Jurkat, Clone E6-1 (cell line): ENCODE results near the gene BBS4. TPM values are rescaled to one million over a fixed set of nuclear protein-coding genes. Genes with fewer than 3 reads are reported as not detected.
"Not testable (repeated sequence)": the region's sequence is repeated elsewhere in the genome, so short reads cannot be mapped to it uniquely, and the experiment has no call there.

Experiments used
- DNase-seq: peaks from one replicate; pipeline ENCODE4 v3.0.0-alpha.2; 2011; ENCODE audit warnings: low read depth, low spot score
- H3K4me3 ChIP-seq: 2 replicates; pipeline ENCODE4 v1.5.1; 2011; ENCODE audit warnings: mild to moderate bottlenecking, low read length, control low read depth, moderate library complexity
- polyA plus RNA-seq: library from polyadenylated mRNA; unstranded; fragments of >200 nt; gene quantifications from one replicate; pipeline ENCODE4 v1.2.1, GENCODE V29; 2012; ENCODE audit warnings: missing spikeins; ENCODE audit not compliant: insufficient read length, insufficient read depth

The BBS4 gene
- polyA plus RNA-seq = 31.3 TPM

DNA sequence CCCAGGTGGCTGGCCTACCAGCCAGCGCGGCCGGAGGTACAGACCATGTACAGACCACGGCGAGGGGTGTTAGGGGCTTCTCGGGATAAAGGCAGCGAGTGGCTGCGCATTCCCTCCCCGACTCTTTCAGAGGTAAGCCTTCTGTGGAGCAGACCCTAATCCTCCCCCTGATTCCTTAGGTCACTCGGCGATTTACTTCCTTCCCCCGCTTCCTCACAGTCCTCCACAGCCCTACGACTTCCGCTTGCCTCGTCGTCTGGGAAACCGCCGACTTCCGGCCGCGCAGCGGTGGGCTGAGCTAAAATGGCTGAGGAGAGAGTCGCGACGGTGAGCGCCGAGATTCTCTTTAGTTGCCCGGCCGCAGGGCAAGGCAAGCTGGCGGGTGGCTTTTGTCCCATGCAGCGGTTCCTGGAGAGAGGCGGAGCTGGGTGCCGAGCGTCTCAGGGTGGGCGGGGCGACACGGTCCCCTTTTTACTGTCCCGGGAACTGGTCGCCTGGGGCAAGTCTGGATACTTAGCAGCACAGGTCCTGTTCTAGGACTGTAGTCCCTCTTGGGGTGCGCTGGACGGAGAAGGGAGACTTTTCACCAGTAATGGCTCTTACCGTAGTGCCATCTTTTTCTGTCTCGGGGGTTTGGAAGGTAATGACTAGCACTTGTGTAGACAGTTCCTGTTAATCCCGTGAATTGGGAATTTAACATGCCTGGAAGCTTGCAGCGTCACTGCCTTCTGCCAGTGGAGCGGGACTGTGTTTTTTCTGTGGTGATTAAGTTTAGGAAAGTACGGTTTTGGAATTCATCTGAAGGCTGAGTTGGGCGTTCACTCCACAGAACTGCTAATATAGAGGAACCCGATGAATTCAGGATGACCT lies at the start of gene BBS4, which contains the start of gene HIGD2B:
Gene BBS4 (plus strand): TSS at position 283 of the 870 bp plus-strand sequence. CDS start 21 bp downstream, at position 304.
Gene HIGD2B (minus strand): TSS at position 258 of the 870 bp plus-strand sequence. CDS start 9,808 bp downstream, outside the sequence.
- DNase-seq = peak; percentile 81
- H3K4me3 ChIP-seq = peak within 1 kb of the TSS; percentile 97

- DNase-seq = peak; percentile 20
- peak overlapping the region; percentile 33 for H3K4me3 ChIP-seq
Observed at GRCh38 chr15:72636519-72637282, 49.3 kb upstream of the BBS4 start.

- DNase-seq, H3K4me3 ChIP-seq: not testable (repeated sequence)
Observed at GRCh38 chr15:72639759-72640483, 46.1 kb upstream of the BBS4 start.

DNA sequence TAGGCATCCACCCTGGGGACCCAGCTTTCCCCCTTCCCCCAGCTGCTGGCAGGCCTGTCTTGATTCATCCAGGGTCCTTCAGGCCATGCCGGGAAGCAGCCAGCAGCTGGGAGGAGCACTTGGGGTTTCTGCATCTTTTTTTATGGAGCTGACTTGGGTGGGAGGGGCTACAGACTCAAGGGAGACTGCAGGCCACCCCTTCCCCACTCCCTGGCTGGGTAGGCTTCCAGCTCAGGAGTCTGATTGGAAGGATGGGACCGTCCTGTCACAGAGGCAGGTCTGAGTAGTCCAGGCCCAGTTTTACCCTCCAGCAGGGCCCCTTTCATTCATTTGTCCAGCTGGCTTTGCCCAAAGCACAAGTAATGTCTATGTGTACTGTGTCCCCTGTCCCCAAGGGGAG lies 43.7 kb upstream of the BBS4 start:
- H3K4me3 ChIP-seq, DNase-seq: not testable (repeated sequence)

- H3K4me3 ChIP-seq, DNase-seq: not testable (repeated sequence)
Observed at GRCh38 chr15:72648631-72649253, 37.3 kb upstream of the BBS4 start.

DNA sequence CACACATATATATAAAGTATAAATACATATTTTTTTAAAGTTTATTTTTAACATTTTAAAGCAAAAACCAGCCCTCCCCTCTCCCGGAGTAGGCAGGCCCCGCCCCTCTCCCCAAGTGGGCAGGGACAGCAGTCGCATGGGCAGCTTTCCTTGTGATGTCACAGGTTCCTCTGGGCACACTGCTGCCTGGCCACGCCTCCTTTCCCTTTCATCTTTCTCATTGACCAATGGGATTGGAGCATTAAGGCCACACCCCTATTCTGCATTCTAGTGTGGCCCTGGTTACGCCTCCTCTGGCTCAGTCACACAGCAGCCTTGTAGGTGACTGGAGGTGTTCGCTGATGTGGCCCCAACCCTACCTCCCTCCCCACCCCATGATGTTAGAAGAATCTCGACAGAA lies 31.6 kb upstream of the BBS4 start, which contains the start of gene GOLGA6B:
Gene GOLGA6B (plus strand): TSS at position 301 of the 400 bp plus-strand sequence. CDS start 41 bp downstream, at position 342.
- H3K4me3 ChIP-seq, DNase-seq: not testable (repeated sequence)

DNA sequence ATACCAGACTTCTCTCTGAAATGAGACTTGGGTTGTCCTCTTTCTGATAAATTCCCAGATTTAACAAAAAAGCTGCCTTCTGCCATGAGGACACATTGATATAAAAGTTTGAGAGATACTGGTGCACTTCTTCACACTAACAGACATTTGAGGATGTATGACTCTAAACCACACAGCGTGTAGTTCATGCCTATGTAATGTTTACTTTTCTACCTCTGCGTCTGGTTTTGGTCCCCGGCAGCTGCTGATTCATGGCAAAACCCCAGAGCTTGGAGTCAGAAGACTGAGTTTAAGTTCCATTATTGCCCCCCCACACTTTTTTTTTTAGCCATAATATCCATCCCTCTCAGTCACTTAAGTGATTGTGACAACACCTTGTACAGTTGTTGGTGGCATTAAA lies 30.0 kb upstream of the BBS4 start:
- not testable (repeated sequence) for DNase-seq, H3K4me3 ChIP-seq

DNA sequence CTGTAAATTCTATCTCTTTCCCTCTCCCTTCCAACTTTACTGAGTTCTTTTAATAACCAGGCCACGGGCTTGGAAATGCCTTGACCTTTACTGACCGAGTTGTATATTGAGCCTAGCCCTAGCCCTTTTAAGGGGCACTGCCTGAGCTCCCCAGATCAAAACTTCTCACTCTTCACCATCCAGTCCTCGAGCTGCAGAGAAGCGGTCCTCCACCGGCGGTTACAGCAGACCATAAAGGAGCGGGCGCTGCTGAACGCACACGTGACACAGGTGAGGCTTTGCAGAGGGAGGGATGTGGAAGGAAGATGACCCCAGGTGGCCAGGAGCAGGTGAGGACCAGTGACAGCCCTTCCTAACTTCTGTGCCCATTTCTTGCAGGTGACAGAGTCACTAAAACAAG lies 24.9 kb upstream of the BBS4 start:
- not testable (repeated sequence) for H3K4me3 ChIP-seq, DNase-seq

DNA sequence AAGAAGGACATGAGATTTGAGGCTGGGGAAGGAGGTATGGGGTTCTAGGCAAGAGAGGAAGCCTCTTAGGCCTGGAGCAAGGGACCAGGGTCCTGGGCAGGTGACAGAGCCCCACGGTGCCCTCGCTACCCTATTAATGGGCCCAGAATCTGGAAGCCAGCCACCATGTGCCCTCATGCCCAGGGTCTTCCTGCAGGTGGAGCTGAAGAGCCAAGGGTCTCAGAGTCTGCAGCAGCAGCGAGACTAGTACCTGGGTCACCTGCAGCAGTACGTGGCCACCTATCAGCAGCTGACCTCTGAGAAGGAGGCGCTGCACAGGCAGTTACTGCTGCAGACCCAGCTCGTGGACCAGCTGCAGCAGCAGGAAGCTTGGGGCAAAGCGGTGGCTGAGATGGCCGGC lies 22.1 kb upstream of the BBS4 start:
- DNase-seq, H3K4me3 ChIP-seq: not testable (repeated sequence)

GRCh38 chr15:72665706-72666105 lies 20.3 kb upstream of the BBS4 start:
- not testable (repeated sequence) for H3K4me3 ChIP-seq, DNase-seq

GRCh38 chr15:72669803-72670202 lies 16.2 kb upstream of the BBS4 start:
- H3K4me3 ChIP-seq, DNase-seq: not testable (repeated sequence)

DNA sequence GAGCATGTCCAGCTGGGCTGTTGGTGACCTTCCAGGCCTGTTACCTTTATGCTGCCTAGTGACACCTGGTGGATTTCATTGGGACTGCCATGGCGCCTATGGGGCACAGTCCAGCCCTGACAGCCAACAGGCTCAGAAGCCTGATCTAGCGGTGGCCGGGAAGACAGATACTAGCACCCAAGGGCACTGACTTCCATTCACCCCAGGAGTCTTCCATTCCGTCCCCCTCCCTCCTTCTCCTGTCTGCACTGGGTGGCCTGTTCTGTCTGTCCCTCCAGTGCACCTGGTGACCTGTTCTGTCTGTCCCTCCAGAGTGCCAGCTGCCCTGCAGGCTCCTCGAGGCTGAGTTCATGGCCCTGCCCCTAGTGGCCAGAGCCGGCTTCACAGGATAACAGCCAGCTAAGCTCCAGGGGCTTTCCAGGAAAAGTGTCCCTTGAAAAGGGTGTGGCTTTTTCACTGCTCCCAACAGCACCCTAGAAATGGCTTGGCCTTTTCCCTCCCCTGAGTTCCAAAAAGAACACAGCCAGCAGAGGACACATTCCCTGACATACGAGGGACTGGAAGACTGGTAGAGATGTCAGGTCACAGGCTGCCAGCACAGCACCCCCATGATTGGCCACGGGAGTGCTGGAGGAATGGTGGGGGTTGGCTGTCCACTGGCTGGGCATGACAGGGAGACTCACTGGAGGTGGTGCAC lies 15.2 kb upstream of the BBS4 start:
- peak overlapping the region; percentile 33 for H3K4me3 ChIP-seq
- DNase-seq = peak; percentile 32

- H3K4me3 ChIP-seq = no peak overlapping the region
- no peak for DNase-seq
Observed at GRCh38 chr15:72671525-72671924, 14.5 kb upstream of the BBS4 start.

DNA sequence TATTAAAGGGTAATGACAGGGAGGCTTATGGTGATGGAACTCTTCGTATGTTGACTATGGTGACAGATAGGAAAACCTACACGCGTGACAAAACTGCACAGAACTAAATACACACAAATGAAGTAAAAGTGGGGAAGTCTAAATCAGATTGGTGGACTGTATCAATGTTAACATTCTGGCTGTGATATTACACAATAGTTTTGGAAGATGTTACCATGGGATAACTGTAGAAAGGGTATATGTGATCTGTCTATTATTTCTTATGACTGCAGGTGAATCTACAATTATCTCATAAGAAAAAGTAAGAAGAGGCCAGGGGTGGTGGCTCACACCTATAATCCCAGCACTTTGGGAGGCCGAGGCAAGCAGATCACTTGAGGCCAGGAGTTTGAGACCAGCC lies 9.2 kb upstream of the BBS4 start:
- H3K4me3 ChIP-seq = no peak overlapping the region
- no peak for DNase-seq

DNA sequence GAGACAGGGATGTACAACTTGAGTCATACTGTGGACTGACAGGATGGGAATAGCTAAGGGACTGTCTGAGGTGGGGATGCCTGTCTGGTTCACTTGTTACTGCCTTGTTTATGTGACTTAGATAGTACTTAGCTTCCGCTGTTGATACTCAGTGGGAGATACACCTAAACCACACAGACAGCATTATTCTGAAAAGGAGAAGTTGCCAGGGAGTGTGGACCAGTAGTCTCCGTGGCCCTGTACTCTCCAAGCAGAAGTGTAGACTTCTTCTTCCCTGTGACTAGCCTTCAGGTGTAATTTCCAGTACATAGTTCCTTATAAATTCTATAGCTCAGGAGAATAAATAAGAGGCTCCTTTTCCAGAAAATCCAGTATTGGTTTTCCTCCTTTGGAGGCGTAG lies 5.1 kb upstream of the BBS4 start:
- no peak for DNase-seq
- H3K4me3 ChIP-seq = no peak overlapping the region

DNA sequence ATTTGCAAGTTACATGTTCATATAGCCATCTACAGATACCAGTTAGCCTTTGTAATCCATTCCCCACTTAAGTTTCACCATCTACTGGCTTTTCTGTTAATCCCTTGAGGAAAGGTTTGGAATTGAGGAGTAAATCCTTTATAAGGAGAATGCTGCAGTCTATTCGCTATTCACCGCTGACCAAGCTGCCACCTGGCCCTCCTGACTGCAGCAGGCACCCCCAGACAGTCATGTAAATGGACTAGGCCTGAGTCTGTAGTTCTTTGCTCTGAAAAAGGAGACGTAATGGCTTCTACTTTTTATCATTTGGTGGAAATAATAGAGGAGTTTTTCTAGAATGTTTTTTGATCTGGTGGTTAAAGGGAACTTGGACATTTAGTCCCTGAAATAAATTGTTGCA lies 3.2 kb upstream of the BBS4 start:
- no peak overlapping the region for H3K4me3 ChIP-seq
- DNase-seq = no peak

- DNase-seq = no peak
- H3K4me3 ChIP-seq = peak overlapping the region; percentile 97
Observed at GRCh38 chr15:72685301-72685924, 594 bp upstream of the BBS4 start.

DNA sequence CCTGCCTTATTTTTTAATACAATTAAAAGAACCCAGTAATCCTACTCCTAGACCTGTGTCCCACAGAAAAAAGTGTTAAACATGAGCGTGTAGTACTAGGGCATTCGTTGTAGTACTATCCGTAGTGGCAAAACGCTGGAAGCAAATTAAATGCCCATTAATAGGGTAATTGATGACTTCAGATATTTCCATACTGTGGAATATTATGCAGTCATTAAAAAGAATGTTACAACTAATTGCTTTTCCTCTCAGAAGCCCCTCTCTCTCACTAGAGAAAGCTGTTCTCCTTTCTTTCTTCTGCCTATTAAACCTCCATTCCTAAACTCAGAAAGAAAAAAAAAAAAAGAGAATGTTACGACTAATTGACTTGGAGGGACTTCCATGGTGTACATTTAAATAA lies 2.7 kb downstream of the BBS4 start:
- no peak for DNase-seq
- H3K4me3 ChIP-seq = no peak overlapping the region
